G401.6 (cell line): ENCODE results near the gene TMEM181.
"Not testable (repeated sequence)": the region's sequence is repeated elsewhere in the genome, so short reads cannot be mapped to it uniquely, and the experiment has no call there.

Experiments
- FAIRE-seq: peaks from 2 replicates; lab custom pipeline; 2012; peaks lifted over from hg19 to GRCh38; lab: Jason Lieb, UNC

Gene TMEM181

DNA sequence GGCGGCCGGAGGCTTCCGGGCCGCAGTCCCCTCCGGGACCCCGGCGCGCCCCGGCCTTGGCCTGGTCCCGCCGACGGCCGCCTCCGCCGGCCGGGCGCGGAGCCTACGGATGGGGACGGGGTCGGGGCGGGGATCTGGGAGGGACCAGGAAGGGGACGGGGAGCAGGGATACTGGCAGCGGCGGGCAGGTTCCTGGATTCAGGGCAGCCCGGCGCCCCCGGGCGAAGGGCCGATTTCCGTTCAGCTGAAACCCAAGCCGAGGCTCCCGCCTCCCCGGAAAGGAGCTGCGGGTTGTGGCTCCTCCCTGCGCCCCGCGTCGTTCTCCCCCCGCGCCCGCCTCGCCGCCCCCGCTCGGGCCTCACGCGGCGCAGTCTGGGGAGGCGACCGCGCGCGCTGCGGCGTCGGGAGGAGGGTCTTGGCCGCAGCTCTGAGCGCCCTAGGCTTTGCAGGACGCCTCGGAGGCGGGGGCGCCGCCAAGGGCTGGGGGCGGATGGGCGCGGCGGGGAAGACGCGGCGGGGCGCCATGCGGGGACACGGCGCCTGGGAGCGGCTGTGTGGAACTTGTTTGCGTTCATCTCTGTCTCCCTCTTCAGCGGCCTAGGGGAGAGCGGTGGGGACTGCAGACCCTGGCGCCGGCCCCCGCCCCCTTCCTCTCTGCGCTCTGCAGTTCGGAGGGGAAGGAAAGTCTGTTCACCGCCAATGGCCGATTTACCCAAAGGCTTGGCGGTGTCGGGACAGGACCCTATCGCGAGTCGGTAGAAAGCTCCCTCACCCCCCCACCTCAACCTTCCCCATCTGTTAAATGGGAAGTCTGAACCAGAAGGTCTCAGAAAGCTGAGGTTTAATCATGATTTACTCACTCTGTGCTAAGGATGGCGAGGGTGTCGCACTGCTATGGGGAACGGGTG is 22.7 kb upstream of the TMEM181 start:
- FAIRE-seq: no peak

DNA sequence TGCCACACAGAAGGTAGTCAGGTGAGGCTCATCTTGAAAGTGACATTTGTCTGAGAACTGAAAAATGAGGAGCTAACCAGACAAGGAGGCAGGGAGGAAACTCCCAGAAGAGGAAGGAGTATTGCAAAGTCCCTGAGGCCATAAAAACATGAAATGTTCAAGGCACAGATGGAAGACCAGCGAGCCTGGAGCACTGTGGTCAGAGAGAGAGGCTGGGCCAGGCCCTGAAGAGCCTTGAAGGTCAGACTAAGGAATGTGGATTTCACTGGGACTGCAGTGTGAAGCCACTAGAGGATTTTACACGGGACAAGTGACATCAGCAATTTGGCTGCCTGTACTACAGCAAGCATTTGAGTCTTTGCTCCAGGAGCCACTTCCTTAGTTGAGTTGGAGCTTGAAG is 21.1 kb upstream of the TMEM181 start:
- no peak for FAIRE-seq

DNA sequence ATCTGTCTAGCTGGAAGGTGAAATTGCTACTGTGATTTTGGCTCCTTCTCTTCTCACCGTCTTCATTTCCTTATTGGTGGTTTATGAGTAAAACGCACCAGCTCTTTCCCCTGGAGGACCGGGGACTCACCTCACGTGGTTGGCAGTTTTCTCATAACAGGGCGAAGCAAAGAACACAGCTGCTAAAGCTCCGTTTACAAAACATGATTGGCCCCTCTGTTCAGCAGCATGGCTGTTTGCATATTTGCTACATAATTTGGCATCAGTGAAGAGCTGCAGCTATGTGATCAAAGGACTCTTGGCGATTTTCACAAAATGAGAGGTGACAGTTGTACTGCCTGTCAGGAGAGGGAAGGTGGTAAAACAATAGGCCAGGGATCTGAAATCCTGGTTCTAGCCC is 20.5 kb upstream of the TMEM181 start:
- FAIRE-seq: no peak

DNA sequence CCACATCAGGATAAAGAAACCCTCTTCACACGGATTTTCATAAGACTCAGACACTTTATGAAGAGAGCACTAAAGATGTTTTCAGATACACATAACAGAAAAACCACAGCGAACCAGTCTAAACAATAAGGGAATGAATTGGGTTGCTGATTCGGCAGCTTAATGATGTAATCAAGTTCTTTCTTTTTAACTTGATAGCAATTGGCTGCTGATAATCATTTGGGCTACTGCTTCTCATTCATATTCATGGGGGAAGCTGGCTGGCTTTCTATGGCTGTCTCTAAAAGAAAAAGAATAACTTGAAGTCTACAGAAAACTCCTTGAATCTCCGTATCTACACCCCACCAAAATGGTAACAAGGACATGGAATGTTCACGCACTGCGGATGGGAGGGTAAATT is 20.0 kb upstream of the TMEM181 start:
- FAIRE-seq: no peak

DNA sequence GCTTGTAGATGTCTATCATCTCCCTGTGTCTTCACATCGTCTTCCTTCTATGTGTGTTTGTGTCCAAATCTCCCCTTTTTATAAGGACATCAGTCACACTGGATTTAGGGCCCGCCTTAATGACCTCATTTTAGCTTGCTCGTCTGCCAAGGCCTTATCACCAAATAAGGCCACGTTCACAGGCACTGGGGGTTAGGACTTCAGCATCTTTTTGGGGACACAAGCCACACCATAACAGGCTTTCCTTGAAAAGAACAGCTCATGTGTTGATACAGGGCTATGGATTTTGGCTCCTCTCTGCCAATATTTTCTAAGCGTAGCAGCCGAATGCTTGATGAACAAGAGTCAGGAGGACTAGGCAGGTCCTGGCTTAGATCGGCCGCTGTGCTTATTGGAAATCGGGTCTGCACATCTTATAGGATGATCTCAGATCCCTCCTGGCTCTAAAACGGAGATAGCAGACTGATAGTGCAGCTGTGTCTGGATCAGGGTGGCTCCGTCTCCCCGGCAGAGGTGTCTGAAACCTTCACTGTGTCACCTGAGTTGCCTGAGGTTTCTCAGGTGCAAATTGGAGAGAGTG is 16.2 kb upstream of the TMEM181 start:
- FAIRE-seq: no peak

DNA sequence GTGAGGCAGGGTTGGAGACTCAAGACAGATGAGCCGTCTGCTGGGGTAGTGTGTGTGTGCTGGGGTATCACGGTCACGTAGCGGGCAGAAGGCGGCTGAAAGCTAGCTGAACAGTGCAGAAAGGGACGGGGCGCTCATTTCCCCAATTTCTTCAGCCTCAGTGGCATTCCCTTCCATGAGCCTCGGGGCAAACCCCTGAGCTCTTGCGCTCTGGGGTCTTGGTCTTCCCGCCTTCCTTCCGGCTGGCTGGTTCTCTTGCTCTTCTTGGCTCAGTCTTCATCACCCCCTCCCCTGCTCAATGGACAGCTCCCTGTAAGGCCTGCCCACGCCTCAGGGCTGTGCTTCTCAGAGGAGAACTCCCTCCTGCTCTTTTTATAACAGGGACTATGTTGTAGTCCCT is 15.5 kb upstream of the TMEM181 start:
- FAIRE-seq: no peak

DNA sequence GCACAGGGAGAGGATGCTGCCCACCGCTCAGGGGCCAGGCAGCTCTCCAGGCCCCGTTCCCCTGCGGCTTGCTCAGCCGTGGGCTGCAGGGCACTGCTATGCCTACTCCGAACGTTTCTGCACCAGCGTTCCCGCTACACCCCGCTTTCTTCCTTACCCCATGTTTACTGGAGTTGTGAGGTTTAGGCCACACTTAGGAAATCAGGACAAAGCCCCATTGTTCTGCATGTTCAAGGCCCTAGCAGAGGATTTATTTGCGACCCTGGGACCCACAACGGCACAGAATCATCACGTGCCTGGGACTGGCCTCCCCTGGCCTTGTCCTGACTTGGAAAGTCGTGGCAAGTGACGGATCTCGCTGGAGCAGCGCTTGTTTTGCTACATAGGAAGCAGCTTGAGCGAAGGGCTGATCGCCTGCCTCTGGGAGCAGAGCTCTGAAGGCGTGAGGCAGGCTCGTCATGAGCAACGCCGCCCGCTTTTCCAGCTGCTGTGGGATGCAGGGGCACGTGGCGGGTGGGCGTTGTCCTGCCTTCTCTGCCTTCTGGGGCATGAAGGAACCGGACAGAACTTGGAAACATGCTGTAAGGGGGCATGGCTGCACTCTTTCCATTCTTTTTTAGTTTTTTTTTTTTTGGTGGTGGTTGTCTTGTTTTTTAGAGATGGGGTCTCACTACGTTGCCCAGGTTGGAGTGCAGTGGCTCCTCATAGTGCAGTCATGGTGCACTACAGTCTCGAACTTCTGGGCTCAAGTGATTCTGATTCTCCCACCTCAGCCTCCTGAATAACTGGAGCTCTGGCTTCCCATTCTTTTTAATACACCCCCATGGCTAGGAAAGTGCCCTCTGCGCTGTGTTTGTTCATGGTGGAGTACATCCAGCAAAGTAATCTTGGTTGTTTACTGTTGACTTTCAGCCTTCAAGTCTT is 14.6 kb upstream of the TMEM181 start:
- no peak for FAIRE-seq

DNA sequence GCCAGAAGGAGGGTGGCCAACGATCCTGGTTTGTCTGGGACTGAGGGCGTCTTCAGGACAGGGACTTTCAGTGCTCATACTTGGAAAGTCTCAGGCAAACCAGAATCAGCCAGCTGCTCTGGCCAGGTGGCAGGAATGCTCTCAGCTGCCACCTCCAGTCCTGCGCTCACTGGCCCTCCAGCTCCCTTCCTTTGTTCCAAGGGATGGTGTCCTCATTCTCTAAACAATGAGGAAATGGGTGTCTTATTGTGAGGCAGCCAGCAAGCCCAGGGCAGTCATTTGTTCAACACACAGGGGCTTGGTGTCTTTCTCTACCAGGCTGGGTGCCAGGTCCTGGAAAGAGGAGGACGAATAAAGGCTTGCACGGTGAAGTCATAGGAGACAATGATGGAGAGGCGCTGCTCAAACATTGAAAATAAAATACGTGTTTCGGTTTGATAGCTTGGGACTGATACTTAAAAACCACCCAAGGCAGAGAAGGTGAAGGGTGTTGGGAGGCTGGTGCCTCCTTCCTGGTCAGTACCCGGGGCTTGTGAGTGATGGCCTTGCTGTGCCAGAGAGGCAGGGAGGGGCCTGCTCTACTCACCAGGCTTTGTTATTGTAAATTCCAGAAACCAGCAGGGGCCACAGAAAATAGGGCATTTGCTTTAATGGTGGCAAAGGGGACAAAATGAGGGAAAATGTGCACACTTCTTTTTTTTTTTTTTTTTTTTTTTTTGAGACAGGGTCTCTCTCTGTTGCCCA is 11.3 kb upstream of the TMEM181 start:
- no peak for FAIRE-seq

DNA sequence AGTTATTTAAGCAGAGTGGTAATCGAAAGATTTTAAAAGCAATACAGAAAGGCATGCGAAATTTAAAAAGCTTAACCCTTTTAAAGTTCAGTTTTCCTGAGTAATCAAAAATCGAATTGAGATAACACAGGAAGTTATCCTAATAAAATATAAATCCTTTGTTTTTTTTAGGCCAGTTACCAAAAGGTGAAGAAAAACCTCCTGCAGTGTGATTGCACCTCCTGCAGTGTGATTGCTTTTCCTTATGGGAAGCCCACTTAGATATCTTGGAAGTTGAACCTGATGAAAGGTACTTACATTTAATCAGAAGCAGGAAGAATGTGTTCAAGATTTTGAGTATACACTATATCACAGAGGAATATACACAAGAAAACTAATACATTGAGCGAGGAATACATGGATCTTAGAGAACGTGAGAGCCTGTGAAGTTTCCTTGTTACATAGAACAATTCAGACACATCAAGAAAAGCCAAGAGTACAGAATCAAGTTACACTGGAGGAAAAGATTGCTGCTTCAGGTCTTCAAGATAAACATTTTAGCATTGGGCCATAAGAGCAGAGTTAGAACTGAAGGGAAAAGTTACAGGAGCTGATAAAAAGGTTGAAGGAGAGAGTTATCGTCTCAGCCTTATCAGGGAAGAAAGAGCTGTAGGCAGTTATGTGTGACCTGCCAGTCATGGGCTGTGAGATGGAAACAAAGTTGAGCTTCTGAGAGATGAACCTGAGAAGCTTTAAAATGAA is 7.7 kb upstream of the TMEM181 start:
- no peak for FAIRE-seq

DNA sequence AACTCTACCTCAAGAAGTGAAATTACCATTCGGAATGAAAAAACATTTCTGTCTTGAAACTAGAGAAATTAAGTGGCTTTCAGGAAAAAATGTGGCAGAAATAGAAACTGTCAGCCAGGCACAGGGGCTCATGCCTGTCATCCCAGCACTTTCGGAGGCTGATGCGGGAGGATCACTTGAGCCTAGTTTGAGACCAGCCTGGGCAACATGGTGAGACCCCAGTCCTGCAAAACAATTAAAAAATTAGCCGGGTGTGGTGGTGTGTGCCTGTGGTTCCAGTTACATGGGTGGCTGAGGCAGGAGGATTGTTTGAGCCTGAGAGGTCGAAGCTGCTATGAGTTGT is 7.1 kb upstream of the TMEM181 start:
- no peak for FAIRE-seq

DNA sequence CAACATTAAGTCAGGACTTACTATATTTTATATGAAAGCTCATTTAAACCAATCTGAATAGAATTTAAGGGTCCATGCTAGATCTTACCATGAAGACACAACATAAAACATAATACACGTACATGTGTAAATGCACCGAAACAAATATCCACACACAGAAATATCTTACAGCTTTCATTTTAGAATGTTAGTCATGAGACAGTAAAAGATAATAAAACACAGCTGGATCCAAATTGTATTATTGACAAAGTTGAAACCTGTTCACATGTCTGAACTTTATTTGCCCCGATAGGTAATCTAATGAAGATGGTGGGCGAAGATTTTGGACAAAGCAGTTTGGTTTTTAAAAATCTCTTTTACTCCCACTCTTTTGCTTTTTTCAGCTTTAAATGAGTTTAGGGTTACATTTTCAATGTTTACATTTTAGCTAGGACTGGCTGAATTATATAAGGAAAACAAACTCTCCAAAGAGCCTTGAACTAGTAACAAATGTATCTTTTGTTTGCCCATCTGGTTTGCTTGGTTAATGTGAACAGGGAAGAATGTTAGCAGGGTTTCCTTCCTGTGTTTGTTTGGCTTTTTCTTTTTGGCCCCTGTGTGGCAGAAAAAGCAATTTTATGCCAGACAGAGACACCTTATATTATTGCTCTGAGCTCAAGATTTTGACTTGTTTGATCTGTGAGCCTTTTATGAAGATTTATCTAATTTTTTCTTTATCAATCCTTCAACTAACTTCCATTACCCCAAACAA is 5.1 kb upstream of the TMEM181 start:
- no peak for FAIRE-seq

DNA sequence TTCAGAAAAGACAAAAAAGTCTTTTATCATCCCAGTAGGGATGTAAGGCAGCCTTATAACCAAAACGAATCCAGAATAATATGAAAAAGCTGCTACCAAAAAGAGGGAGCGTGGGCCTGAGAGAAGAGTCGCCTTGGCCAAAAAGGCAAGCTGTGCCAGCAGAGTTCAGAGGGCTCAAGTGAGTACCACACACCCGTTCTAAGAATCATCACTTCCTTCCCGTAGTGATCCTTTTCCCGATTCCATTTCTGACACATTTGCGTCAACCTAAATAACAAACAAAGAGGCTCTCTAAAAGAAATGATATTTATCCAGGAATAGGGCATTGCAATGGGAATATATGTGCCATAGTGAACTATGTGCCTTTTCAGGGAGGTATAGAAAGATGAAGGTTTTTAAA is 3.8 kb upstream of the TMEM181 start:
- FAIRE-seq: no peak

DNA sequence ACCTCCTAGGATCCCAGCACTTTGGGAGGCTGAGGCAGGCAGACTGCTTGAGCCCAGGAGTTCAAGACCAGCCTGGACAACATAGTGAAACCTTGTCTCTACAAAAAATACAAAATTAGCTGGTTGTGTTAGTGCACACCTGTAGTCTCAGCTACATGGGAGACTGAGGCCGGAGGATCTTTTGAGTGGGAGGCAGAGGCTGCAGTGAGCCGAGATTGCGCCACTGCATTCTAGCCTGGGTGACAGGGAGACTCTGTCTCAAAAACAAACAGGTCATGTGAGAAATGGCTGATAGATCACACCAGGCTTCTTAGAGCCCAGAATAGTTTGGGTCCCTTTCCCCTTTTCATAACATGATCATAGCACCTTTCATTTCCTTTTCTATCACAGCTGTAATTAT is 2.8 kb upstream of the TMEM181 start:
- FAIRE-seq: not testable (repeated sequence)

DNA sequence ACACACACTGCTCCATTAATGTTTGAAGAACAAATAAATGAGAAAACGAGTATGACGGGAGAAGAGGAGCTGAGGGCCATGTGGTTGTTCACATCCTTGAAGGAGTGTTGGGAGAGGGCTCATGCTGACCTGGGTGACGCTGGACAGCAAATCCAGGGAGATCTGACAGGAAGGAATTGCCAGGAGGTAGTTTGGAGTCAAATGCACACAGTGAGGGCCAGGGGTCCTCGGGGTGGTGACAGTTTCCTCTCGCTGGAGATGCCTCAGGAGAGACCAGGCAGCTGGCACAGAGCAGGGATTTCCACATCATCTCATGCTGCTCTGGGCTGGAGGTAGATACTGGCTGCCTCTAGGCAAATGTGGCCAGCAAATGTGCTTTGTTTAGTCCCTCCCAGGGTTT is 2.0 kb upstream of the TMEM181 start:
- no peak for FAIRE-seq

DNA sequence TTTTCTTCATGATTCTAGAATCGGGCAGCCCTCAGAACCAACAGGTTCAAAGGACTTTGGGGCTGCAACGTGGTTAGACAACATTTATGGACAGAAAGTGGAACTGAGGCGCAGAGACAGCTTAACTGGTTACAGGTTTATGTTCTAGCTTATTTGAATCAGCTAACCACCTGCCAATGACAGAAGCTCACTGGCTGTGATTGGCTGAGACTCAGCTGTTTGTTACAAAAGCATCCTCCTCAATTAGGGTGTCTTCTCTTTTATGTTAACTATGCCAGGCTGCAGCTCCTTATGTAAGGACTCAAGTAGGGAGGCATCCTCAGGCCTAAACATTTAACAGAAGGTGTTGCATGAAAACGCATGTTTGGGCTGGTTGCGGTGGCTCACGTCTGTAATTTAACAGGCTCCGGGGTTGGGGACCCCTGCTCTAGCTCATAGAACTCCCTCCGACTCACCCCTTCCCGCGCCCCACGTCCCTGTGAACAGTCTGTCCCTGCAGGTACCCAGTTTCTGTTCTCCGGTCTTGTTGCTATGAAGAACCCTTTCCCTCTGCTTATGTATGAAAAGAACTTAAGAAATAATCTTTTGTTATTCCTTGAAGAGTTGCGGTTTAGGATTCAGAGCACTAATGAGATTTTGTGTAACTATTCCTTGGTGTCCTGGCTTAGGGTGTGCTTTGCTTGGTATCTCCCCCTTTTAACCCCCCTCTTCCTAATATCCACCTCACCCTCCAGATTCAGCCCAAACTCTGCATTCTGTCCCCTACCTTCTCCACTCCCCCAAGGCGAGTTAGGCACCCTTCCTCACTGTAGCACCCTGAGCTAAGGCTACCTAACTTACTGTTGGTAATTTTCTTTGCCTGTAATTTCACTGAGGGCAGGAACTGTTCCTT is 1.2 kb upstream of the TMEM181 start:
- no peak for FAIRE-seq

DNA sequence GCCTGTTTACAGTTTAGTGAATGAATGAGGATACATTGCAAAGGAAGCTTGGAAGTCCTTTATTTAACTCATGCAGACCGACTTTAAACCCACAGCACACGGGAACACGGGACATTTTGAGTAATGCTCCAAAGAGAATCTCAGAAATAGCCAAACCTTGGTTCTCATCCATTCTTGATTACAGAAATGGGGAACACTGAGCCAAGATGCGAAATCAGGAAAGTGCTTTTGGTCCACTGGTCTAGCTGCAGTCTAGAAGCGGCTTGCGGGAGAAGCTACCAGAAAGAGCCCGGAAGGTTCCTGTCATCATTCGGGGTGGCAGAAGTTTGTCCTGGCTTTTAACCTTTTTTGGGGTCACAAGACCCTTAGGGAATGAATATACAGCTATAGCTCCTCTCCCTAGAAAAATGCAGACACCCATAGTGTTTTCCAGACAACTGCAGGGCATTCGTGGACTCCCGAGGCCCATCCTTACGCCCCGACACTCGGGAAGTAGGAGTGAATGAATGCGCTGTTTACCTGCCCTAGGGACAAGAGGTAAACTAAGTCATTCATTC is 475 bp upstream of the TMEM181 start:
- no peak for FAIRE-seq

DNA sequence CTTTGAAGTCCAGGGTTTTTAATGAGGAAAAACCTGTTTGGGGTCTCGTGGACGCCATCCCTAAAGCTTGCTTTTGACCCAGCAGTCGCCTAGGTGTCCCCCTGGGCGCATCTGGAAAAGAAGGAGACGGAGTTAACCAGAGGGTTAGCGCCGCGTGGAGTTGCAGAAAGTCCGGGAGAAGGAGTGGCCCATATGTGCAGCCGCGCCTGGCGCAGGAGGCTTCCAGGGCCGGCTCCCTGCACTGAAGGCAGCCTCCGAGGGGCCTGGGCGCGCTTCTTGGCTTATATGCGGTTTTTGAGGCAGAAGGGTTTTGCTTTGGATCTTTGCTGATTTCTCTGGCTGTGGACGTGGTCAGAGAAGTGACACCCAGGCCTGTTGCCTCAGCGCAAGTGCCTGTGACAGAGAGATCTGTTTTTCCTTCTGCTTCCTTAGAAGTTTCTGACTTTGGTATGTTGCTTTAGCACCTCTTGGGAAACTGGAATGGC is 987 bp downstream of the TMEM181 start:
- FAIRE-seq: no peak

DNA sequence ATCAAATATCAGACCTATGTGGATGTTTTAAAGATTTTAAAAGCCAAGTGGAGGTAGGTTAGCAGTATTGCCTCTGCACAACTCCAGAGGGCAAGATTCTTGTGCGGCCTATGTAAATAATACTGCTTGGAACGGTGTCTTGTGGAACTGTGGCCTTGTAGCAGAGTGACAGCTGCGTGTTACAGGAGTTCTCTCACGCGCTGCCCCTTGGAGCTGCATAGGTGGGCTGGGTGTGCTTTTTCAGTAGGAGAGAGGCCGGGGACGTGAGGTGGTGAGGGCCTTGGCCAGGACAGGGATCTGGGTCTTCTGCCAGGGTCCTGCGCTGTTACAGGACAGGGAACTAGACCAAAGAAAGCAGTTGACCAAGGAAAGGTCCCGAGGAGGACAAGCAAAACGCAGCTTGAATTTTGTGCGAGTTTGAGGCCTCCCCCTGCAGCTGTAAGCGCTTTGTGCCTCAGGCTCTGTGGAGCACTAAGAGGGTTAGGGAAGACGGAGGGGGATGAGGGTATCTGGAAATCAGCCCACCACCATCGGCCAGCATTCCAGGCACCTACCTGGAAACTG is 1.5 kb downstream of the TMEM181 start:
- no peak for FAIRE-seq

DNA sequence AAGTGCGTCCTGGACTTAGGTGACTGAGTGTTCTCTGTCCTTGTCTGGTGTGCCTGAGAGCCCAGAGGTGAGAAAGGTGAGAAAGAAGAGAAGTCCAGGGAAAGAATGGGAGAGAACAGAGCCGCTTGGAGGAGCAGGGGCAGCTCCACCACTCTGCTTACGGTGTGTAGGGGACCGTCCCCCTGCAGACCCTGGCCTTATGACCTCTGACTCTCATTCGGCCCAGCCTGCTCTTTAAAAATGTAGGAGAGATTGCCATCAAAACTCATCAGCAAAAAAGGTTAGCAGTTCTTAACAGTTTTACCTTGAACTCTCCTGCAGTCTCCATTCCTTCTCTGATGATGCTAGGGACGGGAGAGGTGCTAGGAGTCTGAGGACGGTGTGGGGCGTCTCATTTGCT is 2.0 kb downstream of the TMEM181 start:
- FAIRE-seq: no peak
